ENCODE measurements around the gene ACADL. TPM values are rescaled to one million over a fixed set of nuclear protein-coding genes. Genes with fewer than 3 reads are reported as not detected.
"Not testable (repeated sequence)": the region's sequence is repeated elsewhere in the genome, so short reads cannot be mapped to it uniquely, and the experiment has no call there.

ACADL gene
- total RNA-seq, 1 experiment from 2014 or later: not detected

GRCh38 chr2:210199854-210200253, 25.4 kb downstream of the ACADL start:
- DNase-seq (ENCODE audit: low spot score): no peak

- peak; percentile 34 for DNase-seq (ENCODE audit: low spot score)
These were observed 26.0 kb downstream of the ACADL start for GRCh38 chr2:210199186-210199765.

DNA sequence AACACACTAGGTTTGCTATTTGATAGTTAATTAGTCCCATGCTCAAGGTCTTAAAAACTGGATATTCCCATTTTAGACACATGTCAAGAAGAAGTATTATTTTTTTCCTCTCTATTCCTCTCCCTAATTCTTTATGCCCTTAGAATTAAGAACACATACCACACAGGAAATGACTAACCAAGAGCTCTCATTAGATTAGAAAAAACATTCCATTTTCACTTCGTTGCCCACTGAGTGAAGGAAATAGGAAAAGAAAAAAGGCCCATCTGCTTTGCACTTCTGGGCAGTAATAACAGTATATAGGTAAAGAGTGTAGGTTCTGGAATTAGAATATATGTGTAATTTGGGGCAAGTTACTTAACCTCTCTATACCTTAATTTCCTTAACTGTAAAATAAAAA, 26.9 kb downstream of the ACADL start:
- peak; percentile 51 for DNase-seq (ENCODE audit: low spot score)

GRCh38 chr2:210197720-210198119, 27.5 kb downstream of the ACADL start:
- DNase-seq (ENCODE audit: low spot score): no peak

DNA sequence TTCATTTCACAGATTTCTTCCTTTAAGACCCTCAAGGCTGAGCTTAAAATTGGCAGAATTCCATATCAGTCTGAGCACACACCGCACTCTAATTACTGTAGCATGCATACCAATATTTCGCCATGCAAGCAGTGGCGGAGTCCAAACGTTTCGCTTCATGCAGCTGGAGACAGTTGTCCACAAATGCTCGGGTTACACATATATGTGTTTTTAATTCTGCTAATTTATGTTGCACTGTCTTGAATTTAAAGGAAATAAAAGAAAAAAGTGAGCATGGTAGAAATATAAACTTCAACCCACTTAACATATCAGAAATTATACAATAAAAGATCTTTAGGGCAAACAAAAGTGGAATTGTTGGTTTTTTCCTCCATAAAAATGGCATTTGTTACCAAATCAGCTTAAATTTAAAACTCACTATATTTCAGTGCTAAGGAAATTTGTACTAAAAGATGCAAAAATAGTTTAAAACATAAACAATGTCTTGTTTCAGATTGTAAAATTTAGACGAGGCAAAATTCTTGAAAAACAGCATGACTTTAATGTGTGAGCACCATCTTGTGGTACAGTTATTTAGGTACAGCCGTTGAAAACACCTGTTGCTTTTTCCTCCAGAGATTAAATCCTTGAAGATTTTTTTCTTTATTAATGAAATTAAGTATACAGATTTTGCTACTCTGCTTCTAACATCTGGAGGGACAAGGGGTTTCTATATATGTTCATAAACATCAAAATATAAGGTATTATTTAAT, 30.0 kb downstream of the ACADL start:
- peak; percentile 48 for DNase-seq (ENCODE audit: low spot score)

DNA sequence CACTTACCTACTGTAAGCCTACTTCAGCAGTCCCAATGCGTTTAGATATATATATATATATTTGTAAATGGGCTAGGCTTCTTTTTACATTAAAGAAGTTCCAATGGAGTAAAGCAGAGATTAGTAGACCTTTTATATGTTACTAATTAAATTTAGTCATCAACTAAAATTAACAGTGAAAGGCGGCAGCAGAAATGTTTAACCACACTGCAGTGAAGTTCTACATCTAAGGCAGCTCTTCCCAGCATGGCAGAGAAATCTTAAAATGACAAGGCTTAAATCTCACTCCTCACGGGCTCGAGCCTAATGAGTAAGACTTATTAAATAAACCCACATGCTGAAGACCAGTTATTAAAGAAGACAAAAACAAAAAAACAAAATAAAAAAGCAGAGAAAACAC, 34.9 kb downstream of the ACADL start:
- DNase-seq (ENCODE audit: low spot score): no peak

GRCh38 chr2:210189452-210190138, 35.7 kb downstream of the ACADL start:
- no peak for DNase-seq (ENCODE audit: low spot score)

DNA sequence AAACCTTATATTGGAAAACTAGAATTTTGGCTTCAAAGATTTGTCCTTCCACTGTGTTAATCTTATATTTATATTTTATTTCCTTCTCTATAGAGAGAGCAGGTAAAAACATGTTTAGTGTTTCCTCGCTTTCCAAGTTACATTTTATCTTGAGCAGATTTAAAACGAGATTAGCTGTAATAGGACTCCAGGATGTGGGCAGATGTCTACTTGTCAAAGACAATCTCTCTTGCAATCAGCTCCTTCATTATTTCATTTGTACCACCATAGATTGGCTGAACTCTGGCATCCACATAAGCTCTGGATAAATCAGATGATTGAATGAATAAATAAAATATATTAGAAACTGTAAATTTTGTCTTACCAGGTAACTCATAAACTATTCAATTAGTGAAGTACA, 36.5 kb downstream of the ACADL start:
- no peak for DNase-seq (ENCODE audit: low spot score)

- no peak for DNase-seq (ENCODE audit: low spot score)
These were observed 37.1 kb downstream of the ACADL start for GRCh38 chr2:210188190-210188589.

- not testable (repeated sequence) for DNase-seq (ENCODE audit: low spot score)
These were observed 41.3 kb downstream of the ACADL start for GRCh38 chr2:210183936-210184335.

DNA sequence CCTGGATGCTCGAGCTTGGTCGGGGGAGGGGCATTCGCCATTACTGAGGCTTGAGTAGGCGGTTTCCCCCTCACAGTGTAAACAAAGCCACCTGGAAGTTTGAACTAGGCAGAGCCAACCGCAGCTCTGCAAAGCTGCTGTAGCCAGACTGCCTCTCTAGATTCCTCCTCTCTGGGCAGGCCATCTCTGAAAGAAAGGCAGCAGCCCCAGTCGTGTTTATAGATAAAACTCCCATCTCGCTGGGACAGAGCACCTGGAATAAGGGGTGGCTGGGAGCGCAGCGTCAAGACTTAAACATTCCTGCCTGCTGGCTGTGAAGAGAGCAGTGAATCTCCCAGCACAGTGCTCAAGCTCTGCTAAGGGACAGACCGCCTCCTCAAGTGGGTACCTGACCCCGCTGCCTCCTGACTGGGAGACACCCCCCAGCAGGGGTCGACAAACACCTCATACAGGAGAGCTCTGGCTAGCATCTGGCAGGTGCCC, 43.6 kb downstream of the ACADL start:
- not testable (repeated sequence) for DNase-seq (ENCODE audit: low spot score)

DNA sequence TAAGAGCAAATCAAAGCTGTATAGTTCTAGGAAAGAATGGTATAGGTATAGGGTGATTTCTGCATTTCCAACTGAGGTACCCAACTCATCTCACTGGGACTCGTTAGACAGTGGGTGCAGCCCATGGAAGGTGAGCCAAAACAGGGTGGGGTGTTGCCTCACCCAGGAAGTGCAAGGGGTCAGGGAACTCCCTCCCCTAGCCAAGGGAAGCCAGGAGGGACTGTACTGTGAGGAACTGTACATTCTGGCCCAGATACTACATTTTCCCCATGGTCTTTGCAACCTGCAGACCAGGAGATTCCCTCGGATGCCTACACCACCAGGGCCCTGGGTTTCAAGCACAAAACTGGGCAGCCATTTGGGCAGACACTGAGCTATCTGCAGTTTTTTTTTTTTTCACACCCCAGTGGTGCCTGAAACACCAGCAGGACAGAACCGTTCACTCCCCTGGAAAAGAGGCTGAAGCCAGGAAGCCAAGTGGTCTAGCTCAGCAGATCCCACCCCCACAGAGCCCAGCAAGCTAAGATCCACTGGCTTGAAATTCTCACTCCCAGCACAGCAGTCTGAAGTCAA, 44.1 kb downstream of the ACADL start:
- not testable (repeated sequence) for DNase-seq (ENCODE audit: low spot score)

DNA sequence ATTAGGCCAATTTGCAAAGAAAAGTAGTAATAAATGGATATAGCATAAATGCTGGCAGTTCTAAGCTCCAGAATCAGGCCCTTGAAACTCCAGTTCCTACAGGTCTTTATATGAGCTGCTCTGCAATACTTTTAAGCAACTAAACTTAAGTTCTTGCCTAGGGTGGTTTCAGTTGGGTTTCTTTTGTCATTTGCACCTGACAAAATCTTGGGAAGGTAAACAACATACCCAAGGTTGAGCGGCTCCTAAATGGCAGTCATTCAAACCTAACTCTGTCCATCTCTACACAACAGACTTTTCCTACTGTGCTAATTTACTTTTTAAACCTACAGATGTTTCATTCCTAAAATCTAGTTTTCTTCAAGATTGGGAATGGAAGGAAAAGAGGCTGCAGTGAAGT, 44.8 kb downstream of the ACADL start:
- no peak for DNase-seq (ENCODE audit: low spot score)

DNA sequence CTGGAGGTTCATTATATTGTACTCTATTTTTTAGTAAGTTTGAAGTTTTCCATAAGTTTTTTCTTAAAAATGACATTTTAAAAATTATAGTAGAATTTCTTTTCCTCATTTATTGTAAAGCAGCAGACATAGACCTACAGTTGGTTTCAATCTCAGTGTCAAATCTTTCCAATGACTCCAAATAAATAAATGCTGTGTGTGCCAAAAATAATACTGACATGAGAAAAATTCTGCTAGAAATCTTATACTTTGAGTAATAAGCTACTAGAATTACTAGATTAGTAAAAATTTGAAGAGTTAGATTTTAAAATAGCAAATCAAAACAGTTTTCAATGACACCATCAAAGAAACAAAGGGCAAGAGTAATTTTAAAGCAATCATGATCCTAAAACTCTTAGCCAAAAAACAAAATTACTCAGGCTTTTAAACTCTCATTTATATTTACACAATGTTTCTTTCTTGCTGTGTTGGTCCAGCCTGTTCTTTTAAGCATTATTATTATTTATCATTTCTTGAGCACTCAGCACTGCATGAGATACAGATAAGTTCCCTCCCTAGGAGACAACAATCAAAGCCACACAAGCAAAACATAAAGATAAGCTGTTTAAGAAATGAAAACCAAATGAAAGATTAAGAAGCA, 45.8 kb downstream of the ACADL start:
- DNase-seq (ENCODE audit: low spot score): no peak

DNA sequence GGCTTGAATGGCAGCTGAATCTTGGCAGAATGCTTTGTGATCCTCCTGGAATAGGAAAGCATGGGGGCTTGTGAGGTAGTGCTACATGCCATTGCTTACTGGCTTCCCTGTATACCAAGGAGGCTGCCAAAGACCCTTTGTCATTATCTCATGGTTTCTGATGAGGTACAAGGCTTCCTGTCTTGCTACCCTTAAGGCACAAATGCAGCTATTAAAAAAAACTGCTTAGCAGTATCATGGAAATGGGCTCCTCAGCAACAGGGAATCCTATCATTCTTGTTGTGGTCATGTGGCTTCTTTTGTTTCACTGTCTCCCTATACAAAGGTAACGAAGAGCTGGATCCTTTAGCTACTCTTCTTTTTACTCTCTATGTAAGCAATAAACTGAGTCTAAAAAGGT, 47.5 kb downstream of the ACADL start:
- DNase-seq (ENCODE audit: low spot score): no peak

DNA sequence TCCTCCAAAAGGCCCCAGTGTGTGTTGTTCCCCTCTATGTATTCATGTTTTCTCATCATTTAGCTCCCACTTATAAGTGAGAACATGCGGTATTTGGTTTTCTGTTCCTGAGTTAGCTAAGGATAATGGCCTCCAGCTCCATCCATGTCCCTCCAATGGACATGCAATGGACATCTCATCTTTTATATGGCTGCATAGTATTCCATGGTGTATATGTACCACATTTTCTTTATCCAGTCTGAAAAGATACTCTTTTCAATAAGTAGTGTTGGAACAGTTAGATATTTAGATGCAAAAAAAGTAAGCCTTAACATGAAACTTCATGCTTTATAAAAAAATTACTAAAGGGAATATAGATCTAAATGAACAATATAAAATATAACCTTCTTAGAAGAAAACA, 48.1 kb downstream of the ACADL start:
- not testable (repeated sequence) for DNase-seq (ENCODE audit: low spot score)

- no peak for DNase-seq (ENCODE audit: low spot score)
These were observed 51.2 kb downstream of the ACADL start for GRCh38 chr2:210174086-210174485.

DNA sequence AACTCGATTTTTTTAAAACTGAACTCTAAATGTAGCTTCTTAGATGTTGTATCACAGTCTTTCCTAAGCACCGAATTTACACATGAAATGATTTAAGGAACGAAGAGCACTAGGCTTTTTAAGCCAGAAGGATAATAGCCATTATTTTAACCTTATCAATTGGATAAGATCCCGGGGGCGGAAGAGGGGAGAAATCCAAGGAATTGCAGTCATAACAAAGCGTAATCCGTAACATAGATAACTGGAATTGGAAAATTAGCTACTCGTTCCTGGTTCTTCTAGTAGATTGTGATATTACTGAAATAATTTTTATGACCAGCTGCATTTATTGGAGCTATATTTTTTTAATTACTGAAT, 53.0 kb downstream of the ACADL start:
- no peak for DNase-seq (ENCODE audit: low spot score)

DNA sequence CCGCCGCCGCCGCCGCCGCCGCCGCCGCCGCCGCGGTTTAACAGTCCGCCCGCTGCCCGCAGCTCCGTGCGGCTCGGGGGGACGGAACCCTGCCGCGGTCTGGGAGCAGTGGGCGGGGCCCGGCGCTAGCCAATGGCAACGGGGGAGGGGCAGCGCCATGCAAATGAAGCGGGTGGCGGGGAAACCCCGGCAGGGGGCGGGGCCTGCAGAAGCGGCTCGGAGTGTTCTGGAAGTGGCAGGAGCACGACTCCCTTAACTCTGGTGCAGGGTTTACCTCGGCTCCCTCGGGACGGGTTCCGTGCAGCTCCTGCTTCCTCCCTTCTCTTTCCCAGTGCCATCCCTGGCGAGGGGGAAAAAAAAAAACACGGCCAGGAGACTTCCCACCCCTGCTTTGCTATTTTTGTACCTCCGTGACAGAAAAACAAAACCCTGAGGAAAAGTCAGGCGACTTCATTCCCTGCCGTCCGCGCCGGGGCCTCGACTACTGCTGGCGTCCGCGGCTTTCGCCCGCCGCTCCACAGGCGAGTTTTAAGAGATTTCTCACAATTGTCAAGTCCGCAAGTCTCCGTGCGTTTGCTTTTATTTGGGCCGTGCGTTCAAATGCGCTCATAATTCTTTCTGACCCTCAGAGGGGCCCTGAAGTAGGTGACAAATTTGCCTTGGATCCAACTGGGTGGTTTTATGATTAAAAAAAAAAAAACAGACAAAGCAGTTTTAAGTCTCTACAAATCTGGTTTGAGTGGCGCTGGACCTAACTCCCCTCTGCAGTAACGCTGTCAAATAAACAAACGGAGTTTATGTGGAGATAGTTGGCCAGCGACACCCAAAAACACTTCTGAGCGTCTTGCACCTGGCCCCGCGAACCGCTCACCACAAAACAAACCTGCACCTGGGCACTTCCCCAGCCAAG, 53.7 kb downstream of the ACADL start, which contains the start of gene KANSL1L:
Gene KANSL1L (minus strand): TSS at position 101 of the 910 bp plus-strand sequence. CDS start 16,827 bp downstream, outside the sequence.
- peak; percentile 90 for DNase-seq (ENCODE audit: low spot score)

GRCh38 chr2:210170446-210171303, 54.6 kb downstream of the ACADL start:
- DNase-seq (ENCODE audit: low spot score): peak; percentile 91

All from A172 (cell line).